ENCODE data around the gene ZRANB3. TPM values are rescaled to one million over a fixed set of nuclear protein-coding genes. Genes with fewer than 3 reads are reported as not detected.

The ZRANB3 gene
- polyA plus RNA-seq, 1 donor (not counting 4 experiments of a cell fraction or from before 2014, with no cell fraction given): 10.6 TPM

GRCh38 chr2:135318808-135319207, 212.2 kb downstream of the ZRANB3 start:
- no peak overlapping the region for H3K4me3 ChIP-seq (ENCODE audit: control insufficient read depth in 2 of 3, extremely low read depth in 1 of 3, insufficient read depth in 2 of 3, low read depth in 1 of 3, low read length in 3 of 3)
- H3K27ac ChIP-seq (ENCODE audit: control insufficient read depth, insufficient read depth, low read length): no peak overlapping the region
- no peak overlapping the region for H2AFZ ChIP-seq (ENCODE audit: control insufficient read depth, low read length)
- dilution Hi-C loops (cut with MboI; ENCODE audit: extremely low pct_ligation_motif_present, low sequenced_read_pairs): no loop called here
- H3K9me1 ChIP-seq (ENCODE audit: control insufficient read depth, extremely low read depth, insufficient read depth, low read length): no peaks in the 10 kb centered on the region
- no peaks in the 10 kb centered on the region for H3K27me3 ChIP-seq (ENCODE audit: control insufficient read depth, extremely low read depth, insufficient read depth, low read length)
- no peaks in the 10 kb centered on the region for H3K9me3 ChIP-seq (ENCODE audit: control insufficient read depth, low read depth, low read length)
- no peaks in the 10 kb centered on the region for H3K36me3 ChIP-seq (ENCODE audit: control insufficient read depth in 2 of 2, extremely low read depth in 1 of 2, insufficient read depth in 2 of 2, low read length in 2 of 2)
- H4K20me1 ChIP-seq (ENCODE audit: control insufficient read depth, extremely low read depth, insufficient read depth, low read length): no peaks in the 10 kb centered on the region
- H3K4me2 ChIP-seq (ENCODE audit: control insufficient read depth, extremely low read depth, insufficient read depth, low read depth, low read length): no peak overlapping the region
- no peaks in the 10 kb centered on the region for H3K79me2 ChIP-seq (ENCODE audit: control insufficient read depth, insufficient read depth, low read length)
- FAIRE-seq: no peak
- no peaks in the 10 kb centered on the region for H3K4me1 ChIP-seq (ENCODE audit: control insufficient read depth, extremely low read depth, insufficient read depth, low read length)
- DNase-seq (ENCODE audit: low read depth, low spot score): no peak
- TF ChIP-seq EZH2 (IDR thresholded peaks at IDR 0.05; ENCODE audit: low read length) (no peak), CTCF (optimal IDR thresholded peaks at IDR 0.05 in 1 of 3, IDR thresholded peaks at IDR 0.05 in 1 of 3, conservative IDR thresholded peaks at IDR 0.05 in 1 of 3; ENCODE audit: extremely low read depth in 1 of 3, insufficient read depth in 2 of 3, low read length in 3 of 3) (no peak)
- no peak overlapping the region for H3K9ac ChIP-seq (ENCODE audit: control insufficient read depth, extremely low read depth, insufficient read depth, low read length)

- Histone ChIP-seq H3K27ac (ENCODE audit: control insufficient read depth, insufficient read depth, low read length) (no peak overlapping the region), H3K9me3 (ENCODE audit: control insufficient read depth, low read depth, low read length) (no peaks in the 10 kb centered on the region), H3K4me2 (ENCODE audit: control insufficient read depth, extremely low read depth, insufficient read depth, low read depth, low read length) (no peak overlapping the region), H3K9me1 (ENCODE audit: control insufficient read depth, extremely low read depth, insufficient read depth, low read length) (no peaks in the 10 kb centered on the region), H3K4me3 (ENCODE audit: control insufficient read depth in 2 of 3, extremely low read depth in 1 of 3, insufficient read depth in 2 of 3, low read depth in 1 of 3, low read length in 3 of 3) (no peak overlapping the region), H3K36me3 (ENCODE audit: control insufficient read depth in 2 of 2, extremely low read depth in 1 of 2, insufficient read depth in 2 of 2, low read length in 2 of 2) (no peaks in the 10 kb centered on the region), H3K27me3 (ENCODE audit: control insufficient read depth, extremely low read depth, insufficient read depth, low read length) (no peaks in the 10 kb centered on the region), H3K79me2 (ENCODE audit: control insufficient read depth, insufficient read depth, low read length) (no peaks in the 10 kb centered on the region), H3K9ac (ENCODE audit: control insufficient read depth, extremely low read depth, insufficient read depth, low read length) (no peak overlapping the region), H3K4me1 (ENCODE audit: control insufficient read depth, extremely low read depth, insufficient read depth, low read length) (no peaks in the 10 kb centered on the region), H2AFZ (ENCODE audit: control insufficient read depth, low read length) (no peak overlapping the region), H4K20me1 (ENCODE audit: control insufficient read depth, extremely low read depth, insufficient read depth, low read length) (no peaks in the 10 kb centered on the region)
- dilution Hi-C loops (cut with MboI; ENCODE audit: extremely low pct_ligation_motif_present, low sequenced_read_pairs): no loop called here
- DNase-seq (ENCODE audit: low read depth, low spot score) (no peak), FAIRE-seq (no peak)
- TF ChIP-seq EZH2 (IDR thresholded peaks at IDR 0.05; ENCODE audit: low read length) (no peak), CTCF (optimal IDR thresholded peaks at IDR 0.05 in 1 of 3, IDR thresholded peaks at IDR 0.05 in 1 of 3, conservative IDR thresholded peaks at IDR 0.05 in 1 of 3; ENCODE audit: extremely low read depth in 1 of 3, insufficient read depth in 2 of 3, low read length in 3 of 3) (no peak)
Measured at GRCh38 chr2:135317375-135317774, 213.6 kb downstream of the ZRANB3 start.
